ENCODE results near the gene DNPEP. TPM values are rescaled to one million over a fixed set of nuclear protein-coding genes. Genes with fewer than 3 reads are reported as not detected.

The DNPEP gene
- total RNA-seq, 1 donor from 2014 or later = 86.6 TPM

DNA sequence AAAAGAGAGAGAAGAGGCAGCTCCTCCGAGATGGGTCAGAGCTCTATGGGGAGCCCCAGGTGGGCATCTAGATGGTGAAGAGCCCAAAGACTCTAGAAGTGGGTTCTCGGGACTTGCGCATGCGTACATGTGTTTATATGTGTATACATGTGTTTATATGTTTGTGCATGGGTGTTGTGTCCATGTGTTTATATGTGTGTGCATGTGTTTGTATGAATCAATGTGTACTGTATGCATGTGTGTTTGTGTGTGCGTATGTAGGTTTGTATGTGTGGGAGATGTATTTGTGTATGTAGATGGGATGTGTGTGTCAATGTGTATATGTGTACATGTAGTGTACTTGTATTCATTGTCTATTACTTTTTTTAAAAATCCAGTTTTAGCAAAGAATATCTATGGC, 25.6 kb downstream of the DNPEP start:
- no peak for DNase-seq (ENCODE audit: low spot score)

GRCh38 chr2:219358170-219359075, 29.3 kb downstream of the DNPEP start:
- DNase-seq (ENCODE audit: low spot score) = no peak

GRCh38 chr2:219356834-219357233, 30.9 kb downstream of the DNPEP start:
- no peak for DNase-seq (ENCODE audit: low spot score)

GRCh38 chr2:219354582-219354981, 33.1 kb downstream of the DNPEP start:
- DNase-seq (ENCODE audit: low spot score) = no peak

DNA sequence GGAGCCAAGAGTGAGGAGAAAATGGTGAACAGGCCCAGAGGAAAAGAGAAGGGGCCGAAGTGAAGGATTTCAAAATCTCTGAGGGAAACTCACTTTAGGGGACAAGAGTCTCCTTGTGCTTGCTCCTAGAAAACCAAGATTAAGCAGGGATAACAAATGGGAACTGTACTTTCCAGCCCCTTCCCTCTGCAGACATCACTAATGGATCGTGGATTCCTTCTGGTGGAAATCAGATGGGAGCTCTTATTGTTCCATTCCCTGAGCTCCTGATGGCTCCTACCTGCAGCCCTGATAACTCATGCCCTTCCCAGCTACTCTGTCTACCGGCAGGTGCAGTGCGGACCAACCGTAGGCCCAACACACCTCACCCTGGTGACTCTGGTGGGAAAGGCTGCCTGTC, 34.6 kb downstream of the DNPEP start:
- DNase-seq (ENCODE audit: low spot score) = no peak

DNA sequence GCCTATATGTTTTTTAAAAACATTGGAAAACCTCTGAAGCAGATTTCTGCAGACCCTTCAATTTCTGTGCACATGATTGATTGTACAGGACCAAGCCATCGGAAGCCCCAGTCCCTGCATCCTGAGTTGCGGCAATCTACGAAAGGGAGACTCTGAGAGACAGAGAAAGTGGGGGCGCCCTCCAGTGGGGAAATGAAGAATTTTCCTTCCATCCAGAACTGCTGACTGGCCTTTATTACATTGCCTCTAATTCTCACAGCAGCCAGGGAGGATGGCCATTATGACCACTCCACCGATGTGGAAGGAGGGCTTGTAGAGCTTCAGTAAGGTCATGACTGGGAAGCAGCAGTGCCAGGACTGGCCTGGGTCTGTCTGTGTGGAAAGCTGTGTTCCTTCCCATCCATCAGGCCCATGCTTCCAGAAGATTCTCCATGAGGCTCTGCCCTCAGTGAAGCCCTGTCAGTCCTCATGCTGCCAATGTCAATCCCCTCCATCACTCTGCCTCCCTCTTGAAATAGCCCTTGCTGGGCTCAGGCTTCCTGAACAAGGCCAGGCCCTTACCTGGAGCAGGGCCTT, 35.2 kb downstream of the DNPEP start:
- DNase-seq (ENCODE audit: low spot score) = peak; percentile 53

DNA sequence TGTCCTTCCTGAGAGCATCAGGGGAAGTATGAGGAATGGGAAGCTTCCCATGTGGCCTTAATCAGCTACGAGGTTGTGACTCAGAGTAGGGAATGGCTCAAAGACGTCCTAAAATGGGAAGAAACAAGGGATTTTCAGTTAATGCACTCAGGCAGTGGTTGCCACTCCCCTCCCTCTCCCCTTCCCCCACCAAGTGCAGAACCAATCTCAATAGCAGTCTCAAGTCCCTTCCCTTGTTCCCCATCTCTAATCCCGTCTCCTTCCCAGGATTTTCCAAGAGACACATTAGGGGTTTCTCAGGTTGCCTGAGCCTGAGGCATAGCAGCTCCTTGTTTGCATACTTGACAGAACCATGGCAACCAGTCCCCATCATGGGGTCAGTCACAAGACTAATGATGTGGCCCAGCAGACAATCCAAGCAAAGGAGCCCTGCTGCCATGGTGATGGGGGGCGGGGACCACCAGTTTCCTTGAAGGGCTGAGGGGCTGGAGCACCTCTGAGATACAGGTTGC, 36.9 kb downstream of the DNPEP start:
- DNase-seq (ENCODE audit: low spot score) = no peak

- no peak for DNase-seq (ENCODE audit: low spot score)
Observed at GRCh38 chr2:219350215-219350614, 37.5 kb downstream of the DNPEP start.

DNA sequence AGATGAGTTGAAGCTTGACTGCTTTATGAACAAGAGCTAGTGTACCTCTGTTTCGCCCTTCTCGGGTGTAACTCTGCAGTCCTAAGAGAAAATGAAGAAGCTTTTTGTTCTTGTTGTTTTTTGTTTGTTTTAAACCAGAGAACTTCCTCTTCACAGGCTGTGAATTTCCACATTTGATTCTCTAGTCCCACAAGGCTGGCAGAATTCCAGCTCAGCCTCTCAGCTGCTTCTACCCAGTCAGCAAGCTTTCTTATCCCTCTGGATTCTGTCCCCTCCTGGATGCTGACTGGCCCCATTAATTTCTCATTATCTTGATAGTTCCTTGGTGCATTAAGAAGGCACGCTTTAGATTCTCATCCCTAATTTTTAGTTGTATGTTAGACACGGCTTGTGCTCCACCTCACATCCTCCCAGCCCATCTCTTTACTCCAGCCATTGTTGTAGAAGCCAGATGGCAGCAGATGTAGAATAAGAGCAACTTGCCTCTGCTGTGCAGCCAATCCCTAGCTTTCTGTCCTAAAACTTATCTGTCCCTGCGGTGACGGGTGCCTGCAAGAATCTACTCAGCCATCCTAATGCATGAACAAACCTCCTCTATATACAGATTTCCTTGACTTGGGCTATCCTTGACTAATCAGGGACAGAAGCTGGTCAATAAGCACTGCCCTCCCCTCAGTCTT, 42.8 kb downstream of the DNPEP start:
- no peak for DNase-seq (ENCODE audit: low spot score)

DNA sequence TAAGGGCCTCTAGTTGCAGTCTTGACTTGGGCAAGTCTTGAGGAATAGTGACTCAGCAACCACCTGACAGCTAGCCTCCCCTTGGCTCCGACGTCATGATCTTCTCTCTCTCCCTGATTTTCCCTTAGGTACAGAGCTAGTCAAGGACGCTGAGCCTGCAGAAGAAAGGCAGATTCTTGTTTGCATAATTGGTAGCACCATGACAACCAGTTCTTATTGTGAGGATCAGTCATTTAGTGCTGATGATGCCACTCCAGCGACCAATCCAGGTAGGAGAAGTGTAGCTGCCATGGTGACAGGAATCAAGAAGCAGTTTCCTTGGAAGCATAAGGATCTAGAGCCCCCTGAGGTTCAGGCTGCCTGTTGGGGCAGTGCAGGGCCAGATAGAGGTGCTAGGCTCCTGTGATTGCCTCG, 52.3 kb downstream of the DNPEP start:
- DNase-seq (ENCODE audit: low spot score) = no peak

DNA sequence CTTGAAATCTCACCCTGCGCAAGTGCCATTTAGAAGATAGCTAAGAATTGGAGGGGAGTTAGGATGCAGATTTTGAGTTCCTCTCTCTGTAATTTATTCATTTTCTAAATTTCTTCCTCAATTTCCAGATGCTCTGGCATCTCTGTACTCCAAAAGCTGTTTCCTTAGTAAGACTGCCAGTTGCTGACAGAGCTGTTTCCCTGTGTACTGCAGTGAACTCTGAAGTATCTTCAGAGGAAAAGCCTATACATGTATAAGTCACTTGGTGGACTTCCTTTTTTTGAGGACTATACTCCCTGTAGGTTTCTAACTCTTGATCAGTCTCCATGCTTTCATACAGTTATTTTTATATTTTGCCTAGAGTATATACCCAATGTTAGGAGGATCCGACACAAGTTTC, 53.6 kb downstream of the DNPEP start:
- no peak for DNase-seq (ENCODE audit: low spot score)

DNA sequence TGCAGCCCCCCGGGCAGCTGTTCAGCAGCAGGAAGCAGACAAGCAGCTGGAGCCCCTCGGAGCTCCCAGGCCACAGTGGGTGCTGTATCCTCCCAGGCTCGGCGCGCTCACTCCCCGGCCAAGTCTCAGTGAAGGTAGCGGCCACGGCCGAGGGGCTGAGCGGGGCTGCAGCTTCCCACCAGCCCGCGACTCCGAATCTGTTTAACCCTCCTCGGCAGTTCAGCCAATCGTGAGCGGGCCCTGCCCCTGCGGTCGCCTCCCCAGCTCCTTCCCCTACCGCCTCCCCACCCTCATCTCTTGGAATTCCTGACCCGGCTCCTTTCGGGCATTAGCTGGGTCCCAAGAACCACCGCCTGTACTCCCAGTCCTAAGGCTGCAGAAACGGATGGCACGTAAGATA, 55.2 kb downstream of the DNPEP start, which contains the start of gene RESP18:
TSS of gene RESP18 (minus strand) at position 203 of the 400 bp plus-strand sequence.
- no peak for DNase-seq (ENCODE audit: low spot score)

GRCh38 chr2:219331560-219332213, 56.0 kb downstream of the DNPEP start:
- no peak for DNase-seq (ENCODE audit: low spot score)

DNA sequence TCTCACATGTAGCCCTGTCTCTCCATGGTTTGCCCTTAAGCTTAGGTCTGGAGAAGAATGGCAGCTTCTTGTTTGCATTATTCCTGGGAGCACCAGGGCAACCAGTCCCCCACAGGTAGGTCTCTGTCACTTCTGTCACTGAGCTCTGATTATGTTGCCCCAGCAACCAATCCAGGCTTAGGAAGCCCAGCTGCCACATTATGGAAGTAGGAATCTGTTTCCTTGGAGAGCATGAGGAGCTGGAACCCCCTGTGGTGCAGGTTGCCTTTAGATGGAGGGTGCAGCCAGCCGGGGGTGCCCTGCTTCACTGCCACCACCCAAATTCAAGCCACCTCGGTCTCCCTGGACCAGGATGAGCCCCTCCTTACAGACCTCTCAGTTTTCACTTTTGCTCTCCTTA, 60.0 kb downstream of the DNPEP start:
- no peak for DNase-seq (ENCODE audit: low spot score)

DNA sequence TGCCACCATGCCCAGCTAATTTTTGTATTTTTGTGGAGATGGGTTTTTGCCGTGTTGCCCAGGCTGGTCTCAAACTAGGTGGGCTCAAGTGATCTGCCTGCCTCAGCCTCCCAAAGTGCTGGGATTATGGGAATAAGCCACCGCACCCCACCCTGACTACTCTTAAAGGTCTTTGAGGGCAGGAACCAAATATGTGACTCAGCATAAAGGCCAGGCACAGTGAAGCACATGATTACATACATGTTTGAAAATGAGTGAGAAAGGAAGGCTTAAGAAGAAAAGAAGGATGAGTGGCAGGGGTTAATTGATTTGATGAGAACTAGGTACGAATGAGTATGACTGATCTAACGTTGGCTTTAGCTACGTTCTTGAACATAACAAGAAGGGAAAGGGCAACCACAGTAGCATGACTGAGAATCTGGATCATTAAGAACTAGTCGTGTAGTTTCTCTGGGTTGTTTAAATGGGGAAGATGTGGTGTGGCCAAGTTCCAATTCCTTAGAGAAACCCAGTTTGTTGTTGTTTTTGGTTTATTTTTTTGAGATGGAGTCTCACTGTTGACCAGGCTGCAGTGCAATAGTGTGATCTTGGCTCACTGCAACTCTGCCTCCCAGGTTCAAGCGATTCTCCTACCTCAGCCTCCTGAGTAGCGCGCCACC, 61.9 kb downstream of the DNPEP start:
- DNase-seq (ENCODE audit: low spot score) = no peak

DNA sequence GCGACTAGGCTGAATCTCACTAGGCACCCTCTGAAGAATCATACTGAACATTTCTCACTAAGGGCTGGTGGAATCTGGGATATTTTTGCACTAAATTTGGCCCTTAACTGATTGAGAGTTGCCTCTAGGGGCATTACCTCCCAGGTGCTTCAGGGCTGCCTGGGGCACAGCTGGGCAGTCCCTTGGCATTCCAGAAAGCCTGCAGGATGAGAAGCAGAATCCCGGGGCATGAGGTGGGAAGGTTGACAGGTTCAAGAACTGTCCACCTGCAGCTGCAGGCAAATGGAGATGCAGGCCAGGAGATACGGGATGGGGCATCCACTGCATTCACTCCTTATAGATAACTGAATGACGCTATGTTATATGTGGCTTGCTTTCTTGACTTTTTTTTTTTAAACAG, 62.6 kb downstream of the DNPEP start:
- no peak for DNase-seq (ENCODE audit: low spot score)

- no peak for DNase-seq (ENCODE audit: low spot score)
Observed at GRCh38 chr2:219323434-219323833, 64.3 kb downstream of the DNPEP start.

Measured in ureter (tissue), 1 donor.